B cell (primary cell): ENCODE data around the gene CLASRP.

Experiments used
- CTCF ChIP-seq: fragments of 200-600 bp; IDR thresholded peaks from one replicate; pipeline ENCODE4 v1.8.0; 2022; ENCODE audit warnings: antibody characterized with exemption, mild to moderate bottlenecking
- EZH2 ChIP-seq: IDR thresholded peaks from 2 replicates; pipeline ENCODE4 v1.6.1; 2012; ENCODE audit warnings: borderline replicate concordance, low read depth, mild to moderate bottlenecking, moderate library complexity, low read length; ENCODE audit not compliant: insufficient read depth, poor library complexity, severe bottlenecking

GRCh38 chr19:45066921-45067661 is 28.2 kb downstream of the CLASRP start:
- TF ChIP-seq CTCF (no peak), EZH2 (no peak)
